Endothelial cell of hepatic sinusoid (primary cell): ENCODE results near the gene CDK18.

Experiments
- in situ Hi-C: cut with HindIII; loops from 2 replicates; pipeline ENCODE4 v1.10.0; 2017; ENCODE audit warnings: low sequenced_read_pairs

The CDK18 gene

DNA sequence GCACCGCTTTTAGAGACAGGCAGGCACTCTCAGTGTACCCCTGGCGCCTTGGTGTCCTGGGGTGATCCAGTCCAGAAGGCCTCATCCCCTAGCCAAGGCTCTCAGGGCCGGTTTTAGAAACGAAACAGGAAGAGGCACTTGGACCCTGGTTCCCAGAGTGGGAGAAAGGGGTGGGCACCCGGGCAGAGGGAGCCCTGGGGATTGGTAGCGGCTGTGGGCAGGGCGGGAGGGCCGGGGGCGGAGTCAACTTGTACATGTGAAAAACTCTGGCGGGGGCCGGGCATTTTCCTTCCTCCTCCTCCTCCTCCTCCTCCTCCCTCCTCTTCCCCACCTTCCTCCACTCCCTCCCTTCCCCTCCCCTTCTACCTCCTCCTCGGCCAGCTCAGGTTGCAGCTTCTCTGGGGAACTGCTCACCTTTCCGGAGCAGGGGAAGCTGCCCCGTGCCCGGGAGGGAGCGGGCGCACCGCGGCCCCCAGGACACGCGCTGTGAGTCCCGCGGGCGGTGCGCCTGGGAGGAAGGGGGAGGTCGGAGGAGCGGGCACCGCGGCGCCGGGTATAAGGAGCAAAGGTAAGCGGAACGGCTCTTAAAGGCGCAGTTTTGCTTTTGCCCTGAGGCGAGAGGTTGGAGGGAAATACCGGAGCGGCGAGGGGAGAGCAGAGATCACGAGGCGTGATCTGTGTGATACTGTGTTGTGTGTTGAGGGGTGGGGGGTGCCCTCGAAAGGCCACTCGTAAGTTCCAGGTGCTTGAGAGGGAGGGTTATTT, at the start of gene CDK18:
CDK18 (plus strand) TSS at position 359 of the 765 bp plus-strand sequence. CDS start 18,499 bp downstream, outside the sequence.
- in situ Hi-C loops, result loop anchor here (5.0 kb wide), 1 partner anchor 72 kb away; no protein-coding TSS in a partner anchor

DNA sequence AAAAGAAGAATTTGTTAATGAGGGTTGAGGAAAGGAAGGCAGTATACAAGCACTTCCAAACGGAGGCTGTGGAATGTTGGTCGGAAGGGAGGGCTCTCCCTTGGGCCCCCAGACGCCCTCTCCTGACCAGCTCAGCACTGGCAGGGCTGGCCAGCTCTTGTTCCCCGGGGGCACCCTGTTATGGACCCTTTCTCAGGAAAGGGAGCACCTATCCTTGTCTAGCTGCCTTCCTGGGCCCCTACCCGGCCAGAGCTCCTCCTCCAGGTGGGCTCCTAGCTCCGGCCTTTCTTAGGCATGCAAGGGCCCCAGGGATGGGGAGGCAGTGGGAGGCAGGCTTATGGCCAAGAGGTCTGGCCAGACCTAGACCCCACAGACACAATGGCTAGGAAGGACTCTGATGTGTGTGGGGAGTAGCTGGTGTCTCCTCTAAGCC, 49.5 kb upstream of the CDK18 start:
- in situ Hi-C loops, result no loop called here

DNA sequence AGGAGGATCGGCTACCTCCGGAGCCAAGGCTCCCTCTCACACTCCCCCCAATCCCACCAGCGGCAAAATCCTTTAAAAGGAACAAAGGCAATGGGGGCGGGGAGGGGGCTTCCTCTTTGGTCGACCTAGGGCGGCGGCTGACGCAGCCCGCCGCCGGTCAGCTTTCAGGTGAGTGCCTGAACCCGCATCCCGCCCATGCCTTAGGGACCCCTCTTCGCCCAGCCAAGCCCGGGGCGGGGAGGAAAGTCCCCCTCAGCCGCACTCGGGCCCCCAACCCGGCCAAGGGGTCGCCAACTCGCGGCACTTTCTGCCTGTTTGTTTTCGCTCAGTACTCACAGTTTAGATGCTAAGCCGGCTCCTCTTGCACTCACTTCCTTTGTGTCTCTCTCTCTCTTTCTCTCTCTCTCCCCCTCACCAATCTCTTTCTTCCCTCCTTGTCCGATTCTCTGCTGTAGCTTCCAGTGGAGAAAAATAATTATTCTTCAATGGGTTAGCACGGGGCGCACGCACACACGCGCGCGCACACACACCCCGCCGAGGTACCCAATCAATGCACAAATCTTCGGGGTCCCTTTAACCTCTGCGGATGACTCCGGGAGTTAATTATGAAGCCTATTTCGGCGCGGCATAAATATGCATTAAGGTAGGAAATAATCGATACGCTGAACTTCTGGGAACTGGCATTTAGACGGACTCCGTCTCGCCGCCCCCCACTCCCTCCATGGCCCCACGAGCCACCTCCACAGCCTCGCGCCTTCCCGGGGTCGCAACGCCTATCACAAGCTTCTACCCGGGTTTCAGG, 48.7 kb upstream of the CDK18 start, which contains the start of gene BLACAT1:
BLACAT1 (minus strand) TSS at position 465 of the 802 bp plus-strand sequence.
- in situ Hi-C loops, result no loop called here

DNA sequence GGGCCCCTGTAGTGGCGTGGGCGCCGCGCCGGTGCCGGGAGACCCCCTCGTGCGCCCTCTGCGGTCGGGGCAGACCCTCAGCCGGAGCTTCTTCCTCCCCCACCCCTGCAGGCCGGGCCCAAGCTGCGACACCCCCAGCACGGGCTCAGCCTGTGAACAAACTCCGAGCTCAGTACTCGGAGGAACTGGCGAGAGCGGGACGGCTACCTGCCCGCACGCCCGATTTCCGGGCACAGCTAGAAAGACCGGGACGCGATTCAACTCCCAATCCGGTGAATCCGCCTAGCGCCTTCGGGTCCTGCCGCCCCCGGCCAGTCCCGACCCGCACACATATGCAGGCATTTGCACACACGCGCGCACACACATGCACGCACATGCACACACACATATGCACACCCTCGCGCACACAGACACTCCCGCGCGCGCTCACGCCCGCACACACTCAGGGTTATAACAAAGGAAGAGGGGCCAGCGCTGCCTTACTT, 48.0 kb upstream of the CDK18 start:
- in situ Hi-C loops, result no loop called here

DNA sequence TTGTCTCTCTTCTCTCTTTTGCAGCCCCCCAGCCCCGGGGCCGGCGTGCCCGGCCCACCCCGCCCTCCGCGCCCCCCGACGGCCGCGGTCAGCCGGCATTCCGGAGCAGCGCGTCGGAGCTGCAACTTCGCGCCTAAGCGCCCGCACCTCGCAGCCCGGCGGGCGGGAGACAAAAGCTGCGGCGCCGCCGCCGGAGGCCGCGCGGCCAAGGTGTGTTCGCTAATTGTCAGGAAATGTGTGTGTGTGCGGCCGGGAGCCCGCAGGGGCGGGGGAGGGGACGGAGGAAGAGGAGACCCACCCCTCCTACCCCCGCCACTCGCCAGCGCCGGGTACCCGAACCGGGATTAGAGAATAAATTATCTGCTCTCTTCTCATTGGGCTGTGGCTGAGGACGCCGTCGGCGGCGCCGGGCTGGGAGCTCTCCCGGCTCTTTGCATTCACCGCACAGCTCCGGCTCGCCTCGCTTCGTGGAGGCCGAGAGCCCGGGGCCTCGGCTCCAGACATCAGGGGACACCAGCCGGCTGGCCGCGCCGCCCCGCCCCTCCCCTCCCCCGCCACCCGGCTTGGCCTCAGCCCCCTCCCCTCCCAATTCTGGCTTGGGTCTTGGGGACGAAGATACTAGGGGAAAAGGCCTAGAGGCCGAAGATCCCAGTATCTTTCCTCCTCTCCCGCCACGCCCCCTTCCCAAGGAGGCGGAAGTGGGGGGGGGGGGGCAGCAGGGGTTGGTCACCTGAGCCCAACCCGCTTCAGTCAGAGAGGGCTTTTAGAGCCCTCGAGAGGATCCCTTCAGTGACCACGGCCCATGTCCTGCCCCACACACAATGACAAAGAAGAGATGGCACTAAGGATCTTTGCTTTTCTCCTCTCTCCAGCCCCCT, 47.4 kb upstream of the CDK18 start:
- in situ Hi-C loops, result no loop called here

DNA sequence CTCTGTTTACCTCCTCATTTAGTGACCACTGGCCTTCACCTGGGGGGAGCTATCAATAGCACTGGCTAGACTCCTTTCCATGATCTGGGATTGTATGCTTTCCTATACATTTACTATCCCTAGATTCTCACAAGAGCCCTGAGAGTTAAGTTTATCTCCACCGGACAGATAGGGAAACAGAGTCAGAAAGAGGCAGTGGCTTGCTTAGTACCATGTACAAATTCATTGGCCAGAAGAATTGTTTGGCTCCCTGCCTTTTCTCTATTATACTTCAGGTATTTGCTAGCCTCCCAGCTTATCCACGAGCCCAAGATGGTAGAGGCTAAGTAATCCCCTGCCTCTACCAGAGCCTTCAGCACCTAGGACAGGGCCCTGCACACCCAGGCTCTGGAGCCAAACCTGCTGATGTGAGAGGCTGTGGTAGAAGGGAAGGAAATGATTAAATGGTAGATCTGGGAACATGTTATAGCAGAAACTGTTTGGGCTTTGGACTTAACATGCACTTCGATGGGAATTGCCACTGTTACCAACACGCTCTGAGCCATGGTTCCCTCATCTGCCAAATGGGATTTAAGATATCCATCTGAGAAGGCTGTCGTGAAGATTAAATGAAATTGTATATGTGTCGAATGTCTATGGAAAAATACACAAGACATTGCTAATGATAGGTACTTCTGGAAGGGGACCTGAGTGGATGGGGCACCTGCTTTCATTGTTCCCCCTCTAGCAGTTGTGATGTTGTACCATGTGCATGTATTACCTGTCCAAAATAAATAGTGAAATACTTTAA, 45.5 kb upstream of the CDK18 start:
- in situ Hi-C loops, result no loop called here

DNA sequence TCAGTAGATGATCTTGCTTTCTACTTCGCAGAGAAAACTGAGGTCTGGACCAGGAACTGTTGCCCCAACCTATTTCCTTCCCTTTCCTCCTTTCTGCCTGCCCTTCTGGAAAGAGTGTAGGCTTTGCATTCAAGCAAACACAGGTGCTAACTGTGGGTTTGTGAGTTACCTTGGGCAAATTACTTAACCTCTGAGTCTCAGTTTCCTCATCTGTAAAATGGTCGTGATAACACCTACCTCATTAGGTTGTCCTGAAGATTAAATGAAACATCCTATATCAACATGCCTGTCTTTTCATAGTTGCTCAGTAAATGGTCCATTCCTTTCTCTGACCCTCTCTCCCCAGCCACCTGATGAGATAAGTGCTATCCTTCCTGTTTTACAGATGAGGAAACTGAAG, 39.1 kb upstream of the CDK18 start:
- in situ Hi-C loops, result no loop called here

DNA sequence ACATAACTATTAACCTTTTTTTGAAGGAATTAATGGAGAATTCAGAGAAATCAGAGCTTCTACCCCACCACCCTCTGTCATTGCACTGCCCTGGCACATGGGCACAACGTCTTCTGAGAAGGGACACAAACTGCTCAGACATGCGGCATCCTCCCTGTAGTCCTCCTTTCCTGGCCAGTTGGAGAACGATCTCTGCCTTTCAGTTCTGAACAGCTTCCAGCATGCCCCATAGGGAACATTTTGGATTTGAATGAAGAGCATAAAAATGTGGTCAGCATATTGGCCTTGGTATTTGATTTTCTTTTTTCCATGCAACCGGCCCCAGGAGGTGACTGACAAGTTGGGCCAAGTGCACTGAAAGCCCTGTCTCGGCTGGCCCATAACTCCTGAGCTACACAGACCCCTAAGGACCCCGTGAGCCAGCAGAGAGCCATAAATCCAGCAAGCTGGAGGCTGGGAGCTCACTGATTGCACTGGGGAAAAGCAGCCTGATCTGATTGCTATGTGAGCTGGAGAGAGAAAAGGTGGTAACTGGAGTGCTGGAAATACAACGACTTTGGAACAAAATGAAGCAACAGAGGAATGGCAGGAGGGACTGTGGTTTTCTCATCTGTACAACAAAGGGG, 37.8 kb upstream of the CDK18 start:
- in situ Hi-C loops, result no loop called here

DNA sequence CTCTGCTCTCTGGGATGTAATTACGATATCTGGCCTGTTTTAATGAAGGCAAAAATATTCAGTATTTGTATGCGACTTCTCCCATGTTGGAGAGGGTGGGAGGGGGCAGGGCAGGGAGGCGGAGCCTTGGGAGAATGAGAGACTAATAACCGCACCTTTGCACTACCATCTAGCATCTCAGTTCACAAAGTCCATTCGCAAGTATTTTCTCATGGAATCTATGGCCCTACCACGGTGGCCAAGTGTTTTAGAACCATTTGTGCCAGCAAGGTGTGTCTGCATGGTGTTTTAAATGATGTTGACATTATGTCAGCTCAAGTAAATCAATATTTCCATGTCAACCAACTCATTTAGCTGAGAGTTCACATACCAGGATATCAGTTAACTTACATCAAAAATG, 34.3 kb upstream of the CDK18 start:
- in situ Hi-C loops, result no loop called here

DNA sequence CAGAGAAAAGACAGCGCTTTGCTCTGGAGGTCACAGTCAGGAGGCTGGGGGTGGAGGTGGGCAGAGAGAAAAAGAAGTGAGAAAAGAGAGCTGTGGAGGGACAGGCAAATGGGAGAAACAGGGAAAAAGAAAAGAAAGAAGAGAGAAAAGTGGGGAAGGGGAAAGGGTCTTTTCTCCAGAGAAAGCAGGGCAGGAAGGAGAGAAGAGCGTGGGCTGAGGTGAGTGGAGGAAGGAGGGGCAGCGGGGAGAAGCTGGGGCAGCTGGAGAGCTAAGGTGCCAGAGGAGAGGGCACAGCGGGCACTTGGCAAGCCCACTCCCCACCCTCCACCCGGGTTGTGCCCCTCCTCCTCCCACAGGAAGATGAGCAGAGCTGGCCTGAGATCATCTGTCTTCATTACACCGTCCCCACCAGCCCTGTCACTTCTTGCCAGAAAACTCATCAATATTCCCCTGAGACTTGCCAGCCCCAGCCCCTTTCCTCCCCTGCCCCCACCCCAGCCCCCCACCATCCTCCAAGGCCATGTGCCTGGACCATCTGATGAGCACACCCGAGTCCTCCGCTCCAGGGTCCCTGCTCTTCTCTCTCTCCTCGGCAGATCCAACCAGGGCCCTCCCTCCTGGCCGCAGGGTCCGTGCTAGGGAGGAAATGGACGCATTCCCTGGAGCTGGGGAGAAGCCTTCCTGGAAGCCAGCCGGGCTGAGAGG, 31.6 kb upstream of the CDK18 start:
- in situ Hi-C loops, result no loop called here

DNA sequence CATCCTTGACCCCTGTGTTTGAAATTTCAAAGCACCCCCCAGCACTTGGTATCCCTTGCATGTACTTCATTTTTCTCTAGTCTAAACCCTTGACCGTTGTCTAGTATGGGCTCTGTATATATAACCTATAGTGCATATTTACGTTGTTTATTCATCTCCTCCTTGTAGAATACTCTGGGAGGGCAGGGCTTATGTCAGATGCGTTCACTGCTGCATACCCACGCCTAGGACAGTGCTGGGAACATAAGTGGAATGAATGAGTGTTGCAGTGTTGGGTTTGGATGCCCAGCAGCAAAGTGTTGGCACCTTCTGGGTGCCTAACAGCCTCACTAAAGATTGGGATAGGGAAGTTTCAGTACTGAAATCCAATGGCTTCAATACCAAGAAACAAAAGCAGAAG, 31.0 kb upstream of the CDK18 start:
- in situ Hi-C loops, result no loop called here

DNA sequence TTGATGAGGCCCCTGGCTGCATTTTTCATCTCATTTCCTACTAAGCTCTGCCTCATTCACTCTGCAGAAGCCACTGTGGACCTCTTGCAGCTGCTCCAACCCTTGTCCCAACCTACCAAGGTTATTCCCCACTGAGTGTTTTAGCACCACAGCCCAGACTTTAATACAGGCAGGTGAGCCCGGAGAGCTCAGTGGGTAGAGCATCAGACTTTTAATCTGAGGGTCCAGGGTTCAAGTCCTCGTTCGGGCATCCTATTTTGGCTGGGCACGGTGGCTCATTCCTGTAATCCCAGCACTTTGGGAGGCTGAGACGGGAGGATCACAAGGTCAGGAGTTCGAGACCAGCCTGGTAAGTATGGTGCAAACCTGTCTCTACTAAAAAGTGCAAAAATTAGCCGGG, 30.5 kb upstream of the CDK18 start:
- in situ Hi-C loops, result no loop called here

DNA sequence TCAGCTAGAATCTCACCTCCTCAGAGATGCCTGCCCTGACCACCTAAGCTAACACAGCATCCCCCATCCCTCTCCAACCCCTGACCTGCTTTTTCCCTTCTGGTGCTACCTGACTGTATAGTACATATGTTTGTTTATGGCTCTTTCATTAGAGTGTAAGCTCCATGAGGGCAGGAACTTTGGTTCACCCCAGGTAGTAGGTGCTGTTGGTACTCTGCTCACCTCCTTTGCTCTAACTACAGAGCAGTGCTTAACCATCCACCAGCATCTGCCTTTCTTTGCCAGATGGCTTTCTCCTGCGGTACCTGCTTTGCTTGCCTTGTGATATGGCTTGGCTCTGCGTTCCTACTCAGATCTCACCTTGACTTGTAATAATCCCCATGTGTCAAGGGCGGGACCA, 29.9 kb upstream of the CDK18 start:
- in situ Hi-C loops, result no loop called here

DNA sequence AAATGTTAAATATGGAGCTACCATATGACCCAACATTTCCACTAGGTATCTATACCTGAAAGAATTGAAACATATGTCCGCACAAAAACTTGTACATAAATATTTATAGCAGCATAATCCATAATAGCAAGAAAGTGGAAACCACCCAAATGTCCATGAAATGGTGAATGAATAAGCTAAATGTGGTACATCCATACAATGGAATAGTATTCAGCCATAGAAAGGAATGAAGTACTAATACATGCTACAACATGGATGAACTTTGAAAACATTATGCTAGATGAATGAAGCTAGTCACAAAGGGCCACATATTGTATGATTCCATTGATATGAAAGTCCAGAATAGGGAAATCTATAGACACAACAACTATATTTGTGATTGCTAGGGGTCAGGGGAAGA, 28.6 kb upstream of the CDK18 start:
- in situ Hi-C loops, result loop anchor here (5.0 kb wide), 1 partner anchor 104 kb away; no protein-coding TSS in a partner anchor

DNA sequence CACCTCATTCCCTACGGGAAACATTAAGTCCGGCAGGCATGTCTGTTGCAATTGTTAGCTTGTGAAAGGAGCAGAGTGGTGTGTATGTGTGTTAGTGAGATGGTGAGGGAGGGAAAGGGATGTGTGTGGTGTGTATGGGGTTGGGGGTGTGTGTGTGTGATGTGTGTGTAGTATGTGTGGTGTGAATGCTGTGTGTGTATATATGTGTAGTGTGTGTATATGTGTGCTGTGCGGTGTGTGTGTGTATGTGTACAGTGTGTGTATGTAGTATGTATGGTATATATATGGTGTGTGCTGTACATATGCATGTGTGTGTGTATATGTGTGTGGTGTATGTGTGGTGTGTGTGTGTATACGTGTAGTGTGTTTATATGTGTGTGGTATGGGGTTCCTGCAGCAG, 27.8 kb upstream of the CDK18 start:
- in situ Hi-C loops, result loop anchor here (5.0 kb wide), 1 partner anchor 104 kb away; no protein-coding TSS in a partner anchor

DNA sequence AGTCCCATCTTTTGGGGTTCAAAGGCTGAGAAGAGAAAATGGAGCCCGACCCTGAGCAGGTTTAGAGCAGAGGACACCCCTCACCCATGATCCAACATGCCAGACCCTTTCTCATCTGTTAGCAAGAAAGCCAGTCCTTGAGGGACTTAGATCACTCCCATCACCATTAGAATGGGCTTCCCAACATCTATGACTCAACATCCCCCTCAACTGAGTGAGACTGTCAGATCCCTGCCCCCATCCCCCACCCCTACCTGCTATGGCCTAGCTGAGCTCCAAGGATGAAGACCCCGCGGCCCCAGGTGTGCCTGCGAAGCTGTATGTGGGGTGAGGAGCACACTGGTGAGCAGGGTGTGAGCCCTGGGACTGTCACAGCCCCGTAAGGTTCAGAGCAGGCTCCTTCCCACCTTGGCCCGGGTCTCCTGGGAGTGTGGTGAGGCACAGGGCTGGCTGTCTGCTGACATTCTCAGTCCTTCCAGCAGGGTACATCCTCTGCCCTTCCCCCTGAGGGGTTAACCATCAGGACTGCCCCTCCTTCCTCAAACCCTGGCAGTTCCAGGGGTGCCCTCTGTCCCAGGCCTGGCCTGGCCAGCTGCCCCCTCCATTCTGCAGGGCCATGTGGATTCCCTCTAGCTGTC, 27.2 kb upstream of the CDK18 start:
- in situ Hi-C loops, result loop anchor here (5.0 kb wide), 1 partner anchor 105 kb away; no protein-coding TSS in a partner anchor

DNA sequence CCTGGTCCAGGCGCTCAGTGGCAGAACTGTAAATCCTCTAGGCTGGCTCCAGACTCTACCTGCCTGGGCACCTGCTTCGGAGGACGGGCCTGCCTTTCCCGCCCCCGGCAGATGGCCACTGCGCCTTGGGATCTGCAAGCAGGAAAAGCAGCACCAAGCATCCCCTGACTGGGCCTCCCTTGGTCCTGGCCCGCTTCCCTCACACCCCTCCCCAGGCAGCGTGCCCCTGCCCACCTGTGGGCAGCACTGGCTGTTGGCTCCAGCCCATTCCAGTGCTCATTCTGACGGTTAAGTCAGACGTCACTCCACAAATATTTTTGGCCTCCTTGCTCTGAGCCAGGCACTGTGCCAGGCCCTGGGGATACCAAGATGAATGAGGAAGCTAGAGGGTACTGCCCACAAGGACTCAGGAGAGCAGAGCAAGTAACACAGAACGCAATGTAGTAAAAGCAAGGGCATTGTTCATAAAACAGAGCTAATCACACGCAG, 26.7 kb upstream of the CDK18 start:
- in situ Hi-C loops, result loop anchor here (5.0 kb wide), 1 partner anchor 106 kb away; no protein-coding TSS in a partner anchor

DNA sequence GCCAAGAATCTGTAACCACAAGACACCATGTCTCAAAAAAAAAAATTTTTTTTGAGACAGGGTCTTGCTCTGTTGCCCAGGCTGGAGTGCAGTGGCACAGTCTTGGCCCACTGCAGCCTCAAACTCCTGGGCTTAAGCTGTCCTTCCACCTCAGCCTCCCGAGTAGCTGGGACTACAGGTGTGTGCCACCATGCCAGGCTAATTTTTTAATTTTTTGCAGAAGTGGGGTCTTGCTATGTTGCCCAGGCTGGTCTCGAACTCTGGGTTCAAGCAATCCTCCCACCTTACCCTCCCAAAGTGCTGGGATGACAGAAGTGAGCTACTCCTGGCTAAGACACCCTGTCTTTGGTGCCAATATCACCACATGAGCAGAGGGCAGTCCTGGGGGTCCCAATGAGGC, 25.5 kb upstream of the CDK18 start:
- in situ Hi-C loops, result loop anchor here (5.0 kb wide), 1 partner anchor 107 kb away; no protein-coding TSS in a partner anchor
